Activated CD4-positive, alpha-beta T cell treated with anti-CD3 and anti-CD28 coated beads for 1 hour (primary cell): ENCODE results near the gene STAMBPL1.
A peak's percentile ranks its signal among the peaks of the same experiment; 100 is the strongest.
"Not testable (repeated sequence)": the region's sequence is repeated elsewhere in the genome, so short reads cannot be mapped to it uniquely, and the experiment has no call there.

Experiments
- DNase-seq: peaks from one replicate; pipeline ENCODE4 v3.0.0-alpha.2; 2020

STAMBPL1 gene

DNA sequence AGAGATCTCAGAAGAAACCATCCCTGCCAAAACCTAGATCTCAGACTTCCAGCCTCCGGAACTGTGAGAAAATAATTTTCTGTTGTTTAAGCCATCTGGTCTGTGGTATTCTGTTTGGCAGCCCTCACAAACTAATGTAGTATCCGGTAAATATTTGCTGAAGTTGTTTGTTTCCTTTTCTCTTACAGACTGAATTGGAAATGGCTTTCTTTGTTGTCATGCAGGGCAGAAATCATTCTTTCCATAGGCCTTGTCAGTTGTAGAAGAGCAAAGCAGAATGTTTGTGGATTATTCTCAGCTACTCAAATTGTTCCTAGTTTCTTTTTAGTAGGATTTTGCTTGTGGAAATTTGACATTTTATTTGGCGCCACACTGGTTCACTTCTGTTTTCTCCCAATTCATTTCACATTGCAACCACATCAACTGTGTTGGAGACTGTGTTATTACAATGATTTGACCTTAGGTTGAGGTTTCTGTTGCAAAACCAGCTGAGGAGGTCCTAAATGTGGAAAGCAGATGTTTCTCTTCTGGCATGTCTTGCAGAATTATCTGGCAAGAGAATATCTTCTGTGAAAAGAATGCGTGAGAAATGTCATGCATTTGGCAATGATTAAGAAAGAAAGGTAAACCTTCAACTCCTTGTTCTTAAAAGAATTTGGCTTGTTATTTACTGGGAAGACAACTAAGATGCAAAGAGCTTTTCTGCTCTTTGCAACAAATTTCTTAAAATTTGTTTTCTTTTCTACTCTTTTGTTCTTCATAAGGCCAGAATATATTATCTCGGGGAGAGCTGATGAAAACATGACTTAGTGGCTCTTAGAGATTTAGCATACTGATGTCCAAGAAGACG lies 46.7 kb downstream of the STAMBPL1 start:
- no peak for DNase-seq

DNA sequence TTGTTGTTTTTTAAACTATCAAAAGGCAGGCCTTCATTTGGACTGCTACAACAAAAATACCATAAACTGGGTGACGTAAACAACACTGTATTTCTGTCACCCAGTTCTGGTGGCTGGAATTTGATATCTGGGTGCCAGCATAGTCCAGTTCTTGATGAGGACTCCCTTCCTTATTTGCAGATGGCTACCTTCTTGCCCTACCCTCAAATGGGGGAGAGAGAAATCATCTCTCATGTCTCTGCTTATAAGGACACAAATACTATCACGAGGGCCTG lies 47.3 kb downstream of the STAMBPL1 start:
- no peak for DNase-seq

DNA sequence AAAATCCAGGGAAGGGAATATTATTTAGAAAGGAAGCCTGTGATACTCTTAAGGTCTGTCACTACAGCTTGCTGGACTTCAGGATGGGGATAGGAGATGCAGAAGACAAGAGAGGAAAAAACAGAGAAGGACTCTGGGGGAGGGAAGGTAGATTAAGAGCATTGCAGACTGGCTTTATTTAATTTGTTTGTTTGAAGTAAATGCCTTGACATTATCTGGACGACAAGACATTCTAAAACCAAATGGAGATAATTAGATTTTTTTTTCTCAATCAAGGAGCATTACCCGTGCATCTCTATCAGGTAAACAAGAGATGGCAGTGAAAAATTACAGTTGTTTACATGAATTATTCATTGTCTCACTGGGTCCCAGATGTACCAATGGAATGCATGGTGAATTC lies 48.2 kb downstream of the STAMBPL1 start:
- no peak for DNase-seq

DNA sequence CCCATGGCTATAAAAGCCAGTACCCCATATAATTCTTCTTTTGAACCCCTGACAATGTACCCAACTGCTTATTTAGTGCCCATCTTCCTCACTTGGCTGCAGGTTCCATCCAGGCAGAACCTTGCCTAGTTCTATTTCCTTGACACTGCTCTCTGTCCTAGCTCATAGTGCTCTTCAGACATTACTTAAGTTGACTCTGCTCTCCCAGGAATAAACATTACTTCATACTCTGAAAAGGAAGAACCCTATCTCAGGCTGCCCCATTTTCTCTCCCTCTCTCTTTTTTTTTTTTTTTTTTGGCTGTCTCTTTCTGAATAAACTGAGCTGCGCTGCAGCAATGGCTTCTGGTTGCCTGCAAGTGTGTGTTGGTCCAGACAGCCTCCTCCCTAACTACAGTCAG lies 51.5 kb downstream of the STAMBPL1 start:
- no peak for DNase-seq

- DNase-seq: not testable (repeated sequence)
Observed at GRCh38 chr10:88932029-88932428, 52.0 kb downstream of the STAMBPL1 start.

GRCh38 chr10:88932539-88933256 lies 52.7 kb downstream of the STAMBPL1 start:
- no peak for DNase-seq

DNA sequence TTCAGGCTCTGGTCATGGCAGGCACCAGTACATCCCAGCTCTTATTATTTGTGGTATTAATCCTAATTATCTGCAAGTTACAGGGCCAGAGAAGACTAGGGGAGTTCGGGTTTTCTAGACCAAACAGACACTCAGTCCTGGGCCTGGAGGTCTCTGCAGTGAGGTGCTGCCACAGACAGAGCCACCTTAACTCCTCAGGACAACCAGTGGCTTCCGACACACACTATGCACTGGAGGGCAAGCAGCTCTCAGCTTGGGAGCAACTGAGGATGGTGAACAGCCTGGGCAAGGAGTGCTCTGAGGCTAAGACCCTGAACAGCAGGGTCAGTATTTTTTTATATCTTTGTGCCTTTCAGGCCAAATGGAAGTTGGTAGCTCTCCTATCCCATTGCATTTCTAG lies 53.5 kb downstream of the STAMBPL1 start:
- DNase-seq: no peak

DNA sequence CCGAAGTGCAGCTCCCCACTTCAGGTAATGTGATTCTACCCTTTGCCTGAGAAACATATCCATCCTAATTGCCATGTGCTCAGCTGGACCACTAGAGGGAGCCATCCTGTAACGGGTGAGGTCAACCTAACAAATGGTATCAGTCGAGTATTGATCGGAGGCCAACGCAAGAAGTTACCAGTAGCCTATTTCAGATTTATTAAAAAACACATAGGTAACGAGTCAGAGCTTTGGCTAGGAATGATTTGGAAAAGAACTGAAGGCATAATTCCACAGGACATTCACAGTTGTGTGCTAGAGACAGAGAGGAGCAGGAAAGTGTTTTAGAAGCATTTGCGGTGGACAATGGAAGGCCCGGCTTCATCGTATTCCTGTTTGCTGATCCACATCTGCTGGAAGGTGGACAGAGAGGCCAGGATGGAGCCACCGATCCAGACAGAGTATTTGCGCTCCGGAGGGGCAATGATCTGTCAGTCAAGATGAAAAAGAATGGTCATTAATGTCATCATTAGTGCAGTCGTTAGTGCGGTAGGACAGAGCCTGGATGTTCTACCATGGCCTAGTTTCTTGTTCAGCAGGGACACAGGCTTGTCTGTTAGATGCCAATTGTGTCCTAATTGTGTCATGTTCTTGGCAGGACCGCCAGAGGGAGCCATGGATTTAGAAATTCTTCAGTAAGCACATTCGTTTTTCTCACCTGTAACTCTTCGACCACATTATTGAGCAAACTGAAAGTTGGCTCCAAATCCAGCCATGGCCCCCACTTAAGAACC lies 55.0 kb downstream of the STAMBPL1 start:
- peak; percentile 50 for DNase-seq

DNA sequence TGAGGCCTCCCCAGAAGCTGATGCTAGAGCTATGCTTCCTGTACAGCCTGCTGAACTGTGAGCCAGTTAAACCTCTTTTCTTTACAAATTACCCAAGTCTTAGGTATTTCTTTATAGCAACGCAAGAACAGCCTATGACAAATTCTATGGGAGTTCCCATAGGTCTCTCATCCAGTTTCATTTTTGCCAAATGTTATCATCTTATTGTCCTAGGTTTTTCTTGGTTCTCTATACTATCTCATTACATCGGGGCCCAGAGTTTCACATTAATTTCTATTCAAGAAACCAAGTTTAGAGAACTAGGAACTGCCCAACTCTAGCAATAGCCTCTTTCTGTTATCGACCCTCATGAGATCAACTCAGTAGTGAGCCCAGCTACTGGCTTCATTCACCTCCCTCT lies 56.6 kb downstream of the STAMBPL1 start:
- no peak for DNase-seq

GRCh38 chr10:88938039-88938438 lies 58.0 kb downstream of the STAMBPL1 start:
- no peak for DNase-seq

GRCh38 chr10:88938938-88939337 lies 58.9 kb downstream of the STAMBPL1 start:
- DNase-seq: no peak

GRCh38 chr10:88941026-88941425 lies 61.0 kb downstream of the STAMBPL1 start:
- no peak for DNase-seq

- no peak for DNase-seq
Observed at GRCh38 chr10:88943778-88944177, 63.7 kb downstream of the STAMBPL1 start.

- DNase-seq: no peak
Observed at GRCh38 chr10:88944813-88945212, 64.8 kb downstream of the STAMBPL1 start.

DNA sequence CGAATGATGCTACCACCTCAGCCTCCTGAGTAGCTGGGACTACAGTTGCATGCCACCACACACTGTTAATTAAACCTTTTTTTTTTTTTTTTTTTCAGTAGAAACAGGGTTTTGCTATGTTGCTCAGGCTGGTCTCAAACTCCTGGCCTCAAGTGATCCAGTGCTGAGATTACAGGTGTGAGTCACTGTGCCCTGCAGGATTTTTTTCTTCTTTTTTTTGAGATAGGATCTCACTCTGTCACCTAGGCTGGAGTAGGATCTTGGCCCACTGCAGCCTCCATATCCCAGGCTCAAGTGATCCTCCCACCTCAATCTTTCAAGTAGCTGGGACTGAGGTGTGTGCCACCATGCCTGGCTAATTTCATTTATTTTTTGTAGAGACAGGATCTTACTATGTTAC lies 66.2 kb downstream of the STAMBPL1 start:
- no peak for DNase-seq

DNA sequence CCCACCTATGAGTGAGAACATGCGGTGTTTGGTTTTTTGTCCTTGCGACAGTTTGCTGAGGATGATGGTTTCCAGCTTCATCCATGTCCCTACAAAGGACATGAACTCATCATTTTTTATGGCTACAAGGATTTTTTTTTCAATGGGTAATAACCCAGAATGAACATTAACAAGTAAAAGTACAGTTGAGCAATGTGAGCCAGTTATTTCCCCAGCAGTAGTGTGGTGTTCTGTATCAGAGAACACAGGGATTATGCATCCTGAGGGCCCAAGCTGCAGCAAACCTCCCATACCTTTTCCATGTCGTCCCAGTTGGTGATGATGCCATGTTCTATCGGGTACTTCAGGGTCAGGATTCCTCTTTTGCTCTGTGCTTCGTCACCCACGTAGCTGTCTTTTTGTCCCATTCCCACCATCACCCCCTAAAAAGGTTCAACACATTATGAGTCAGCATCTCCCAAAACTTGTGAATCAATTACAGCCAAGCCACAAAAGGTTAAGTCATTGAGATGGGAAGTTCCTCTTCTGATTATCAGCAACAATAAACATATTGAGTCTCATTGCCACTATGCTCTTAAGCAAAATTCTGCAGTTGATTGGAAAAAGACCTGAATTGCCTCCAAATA lies 67.0 kb downstream of the STAMBPL1 start:
- DNase-seq: no peak

DNA sequence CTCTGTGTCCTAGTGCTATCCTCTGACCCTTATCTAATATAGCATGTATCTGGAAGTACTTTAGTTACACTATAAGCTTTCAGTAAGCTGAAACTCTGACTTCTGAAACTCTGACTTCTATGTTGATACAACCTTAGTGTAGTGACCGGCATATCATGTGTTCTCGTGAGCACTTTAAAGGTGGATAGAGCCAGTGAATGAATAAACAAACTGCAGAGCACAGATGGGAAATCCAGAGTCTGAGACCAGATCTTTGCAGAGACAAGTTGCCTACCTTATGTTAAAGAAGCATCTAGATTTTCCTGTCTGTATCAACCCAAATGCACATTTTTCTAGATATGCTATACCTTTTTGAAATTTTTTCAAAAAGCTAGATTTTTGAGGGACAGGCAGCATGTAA lies 69.0 kb downstream of the STAMBPL1 start:
- DNase-seq: no peak

DNA sequence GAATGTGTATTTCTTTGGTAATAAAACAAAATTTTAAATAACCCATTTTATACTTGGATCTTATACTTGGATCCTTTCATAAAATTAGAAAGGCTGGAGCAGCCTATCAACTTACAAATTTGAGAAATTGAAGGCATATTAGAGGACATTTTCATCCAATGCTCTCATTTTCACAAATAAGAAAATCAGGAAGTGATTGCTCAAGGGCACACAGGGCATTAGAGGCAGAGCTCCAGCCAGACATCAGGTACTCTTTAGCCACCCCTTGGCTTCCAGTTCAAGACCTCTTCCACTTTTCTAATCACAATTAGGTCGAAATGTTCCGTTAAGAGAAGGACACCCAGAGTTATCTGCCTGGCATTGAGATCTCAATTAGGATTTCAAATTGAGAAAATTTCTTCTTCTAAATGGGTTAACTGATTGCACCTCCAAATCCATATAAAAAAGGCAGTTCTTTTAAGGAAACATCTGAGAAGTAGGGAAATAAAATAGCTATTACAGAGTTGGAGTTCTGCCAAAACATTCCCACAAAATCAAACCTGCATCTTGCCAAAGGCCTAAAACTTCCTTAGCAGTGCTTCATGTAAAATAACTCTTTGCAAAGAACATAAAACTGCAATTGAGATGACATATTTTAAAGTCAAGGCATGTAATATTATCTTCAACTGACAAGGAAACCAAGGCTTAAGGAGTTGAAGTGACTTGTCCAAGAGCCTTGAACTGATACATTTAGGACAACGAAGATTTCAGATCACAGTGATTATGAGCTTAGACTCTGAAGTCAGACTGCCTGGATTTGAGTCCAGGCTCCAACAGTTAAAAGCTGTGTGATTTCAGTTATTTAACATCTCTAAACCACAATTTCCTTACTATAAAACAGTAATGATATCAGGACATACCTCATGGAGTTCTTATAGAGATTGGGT lies 70.1 kb downstream of the STAMBPL1 start:
- DNase-seq: no peak

DNA sequence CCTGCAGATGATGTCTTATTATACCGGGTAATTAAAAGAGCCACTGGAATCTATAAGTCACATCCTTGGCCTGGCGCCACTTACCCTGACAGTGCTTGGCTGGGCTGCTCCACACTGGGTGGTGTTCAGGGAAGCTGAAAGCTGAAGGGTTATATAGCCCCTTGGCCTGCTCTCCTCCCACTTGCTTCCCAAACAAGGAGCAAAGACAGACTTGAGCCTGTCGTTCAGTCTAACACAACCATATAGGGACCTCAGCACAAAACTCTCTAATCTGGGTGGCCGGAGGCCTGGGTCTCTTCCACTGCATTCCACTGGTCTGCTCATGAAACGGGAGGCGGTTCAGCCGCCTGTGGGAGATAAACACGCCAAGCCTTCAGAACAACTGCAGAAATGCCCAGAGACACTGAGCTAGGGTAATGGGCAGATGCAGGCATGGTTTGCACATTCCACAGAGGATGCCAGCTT lies 72.6 kb downstream of the STAMBPL1 start, which contains the start of gene ACTA2:
Gene ACTA2, minus strand, starts transcription at position 127 of the 465 bp plus-strand sequence. CDS start 3,843 bp downstream, outside the sequence.
- DNase-seq: no peak

- no peak for DNase-seq
Observed at GRCh38 chr10:88953662-88954061, 73.6 kb downstream of the STAMBPL1 start.

GRCh38 chr10:88954458-88955083 lies 74.5 kb downstream of the STAMBPL1 start:
- no peak for DNase-seq
